ENCODE data around the gene COG5. TPM values are rescaled to one million over a fixed set of nuclear protein-coding genes. Genes with fewer than 3 reads are reported as not detected.

COG5 gene
- total and polyA plus RNA-seq, 8 donors = 4.1 to 34.7 (median 26.5) TPM

- no peak for TF ChIP-seq CTCF (IDR thresholded peaks at IDR 0.05)
- no peak for DNase-seq
- no peak for ATAC-seq
- FAIRE-seq = no peak
- 84 to 93% methylated on average over 1 of the region's 1 CpG for WGBS, 2 donors
- Histone ChIP-seq H3K4me3 (no peak overlapping the region), H3K9me3 (no peaks in the 10 kb centered on the region), H3K27me3 (no peaks in the 10 kb centered on the region), H3K36me3 (no peaks in the 10 kb centered on the region), H3K4me1 (no peaks in the 10 kb centered on the region), H3K27ac (no peak overlapping the region)
- intact Hi-C loops (cut with DNase I) = no loop called here
Measured at GRCh38 chr7:107372298-107372697, 191.4 kb downstream of the COG5 start.

DNA sequence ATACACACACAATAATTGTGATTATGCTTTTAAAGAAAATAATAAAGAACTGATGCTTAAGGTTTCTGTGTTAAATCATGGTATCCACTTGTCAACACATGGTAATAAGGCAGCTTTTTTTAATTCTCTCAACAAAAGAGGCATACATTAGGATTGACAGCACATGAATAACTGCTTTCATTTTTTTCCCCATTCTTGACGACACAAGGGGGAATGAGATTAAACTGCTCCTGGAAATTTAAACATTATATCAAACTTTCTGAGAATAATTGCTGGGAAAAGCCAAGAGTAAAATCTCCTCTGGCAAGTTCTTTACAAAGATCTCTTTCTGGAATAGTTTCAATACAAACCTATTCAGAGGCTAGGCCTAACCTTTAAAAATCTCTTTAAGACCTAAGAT, 192.9 kb downstream of the COG5 start:
- Histone ChIP-seq H3K27me3 (no peaks in the 10 kb centered on the region), H3K27ac (no peak overlapping the region), H3K4me3 (no peak overlapping the region), H3K36me3 (no peaks in the 10 kb centered on the region), H3K9me3 (no peaks in the 10 kb centered on the region), H3K4me1 (no peaks in the 10 kb centered on the region)
- ATAC-seq (no peak), DNase-seq (no peak), FAIRE-seq (no peak)
- WGBS, 2 donors = 52 to 69% methylated on average over 1 of the region's 1 CpG
- intact Hi-C loops (cut with DNase I) = no loop called here
- no peak for TF ChIP-seq CTCF (IDR thresholded peaks at IDR 0.05)

DNA sequence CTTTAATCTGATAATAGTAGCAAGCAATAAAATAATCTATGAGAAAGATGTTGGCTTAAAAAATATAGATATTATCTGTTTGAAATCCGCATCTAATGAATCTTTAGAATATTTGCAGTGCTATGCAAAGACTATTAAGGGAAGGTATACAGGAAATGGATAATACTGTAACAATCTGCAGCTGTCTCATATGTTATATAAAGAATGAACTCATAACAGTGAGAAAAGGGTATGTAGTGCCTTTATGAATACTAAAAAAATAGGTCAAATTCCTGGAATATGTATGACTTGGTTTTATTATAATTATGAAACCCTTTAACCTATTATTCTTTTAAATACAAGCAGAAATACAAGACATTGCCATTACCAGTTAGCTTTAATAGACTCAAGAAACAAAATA, 198.9 kb downstream of the COG5 start:
- Histone ChIP-seq H3K27me3 (no peaks in the 10 kb centered on the region), H3K36me3 (peaks cover 6 to 9% (median 9%) of the 10 kb centered on the region in 3 donors), H3K4me3 (no peak overlapping the region), H3K27ac (no peak overlapping the region), H3K9me3 (no peaks in the 10 kb centered on the region), H3K4me1 (no peaks in the 10 kb centered on the region)
- TF ChIP-seq CTCF (IDR thresholded peaks at IDR 0.05) = no peak
- DNase-seq (no peak), ATAC-seq (no peak), FAIRE-seq (no peak)
- 89 to 91% methylated on average over 1 of the region's 1 CpG for WGBS, 2 donors
- intact Hi-C loops (cut with DNase I) = no loop called here

DNA sequence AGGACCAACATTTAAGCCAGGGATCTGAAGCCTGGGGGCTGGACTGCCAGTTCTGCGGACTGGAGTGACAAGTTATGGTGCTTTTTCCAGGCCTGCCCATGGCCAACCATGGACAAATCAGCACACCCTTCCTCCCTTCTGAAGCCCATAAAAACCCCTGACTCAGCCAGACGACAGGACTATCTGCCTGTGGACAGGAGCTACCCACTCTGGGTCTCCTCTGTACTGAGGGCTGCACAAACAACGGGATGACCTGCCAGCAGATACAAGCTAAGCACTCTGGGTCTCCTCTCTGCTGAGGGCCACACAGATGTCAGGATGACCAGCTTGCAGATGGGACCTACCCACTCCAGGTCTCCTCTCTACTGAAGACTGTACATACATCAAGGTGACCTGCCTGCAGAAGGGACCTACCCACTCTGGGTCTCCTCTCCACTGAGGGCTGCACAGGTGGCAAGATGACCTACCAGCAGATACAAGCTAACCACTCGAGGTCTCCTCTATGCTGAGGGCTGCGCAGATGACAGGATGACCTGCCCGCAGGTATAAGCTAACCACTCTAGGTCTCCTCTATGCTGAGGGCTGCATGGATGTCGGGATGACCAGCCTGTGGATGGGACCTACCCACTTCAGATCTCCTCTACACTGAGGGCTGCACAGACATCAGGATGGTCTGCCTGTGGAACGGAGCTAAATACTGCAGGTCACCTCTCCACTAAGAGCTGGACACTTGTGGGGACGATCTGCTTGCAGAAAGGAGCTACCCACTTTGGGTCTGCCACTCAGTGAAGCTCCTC, 204.0 kb downstream of the COG5 start:
- FAIRE-seq (no peak), ATAC-seq (no peak), DNase-seq (peak in 1 of 6 donors; percentile 18)
- Histone ChIP-seq H3K27ac (no peak overlapping the region), H3K4me3 (no peak overlapping the region), H3K36me3 (peaks cover 6 to 15% (median 9%) of the 10 kb centered on the region in 3 donors), H3K4me1 (no peaks in the 10 kb centered on the region), H3K27me3 (no peaks in the 10 kb centered on the region), H3K9me3 (no peaks in the 10 kb centered on the region)
- intact Hi-C loops (cut with DNase I) = no loop called here
- no peak for TF ChIP-seq CTCF (IDR thresholded peaks at IDR 0.05)
- 87 to 99% methylated on average over 9 of the region's 9 CpGs for WGBS, 2 donors

DNA sequence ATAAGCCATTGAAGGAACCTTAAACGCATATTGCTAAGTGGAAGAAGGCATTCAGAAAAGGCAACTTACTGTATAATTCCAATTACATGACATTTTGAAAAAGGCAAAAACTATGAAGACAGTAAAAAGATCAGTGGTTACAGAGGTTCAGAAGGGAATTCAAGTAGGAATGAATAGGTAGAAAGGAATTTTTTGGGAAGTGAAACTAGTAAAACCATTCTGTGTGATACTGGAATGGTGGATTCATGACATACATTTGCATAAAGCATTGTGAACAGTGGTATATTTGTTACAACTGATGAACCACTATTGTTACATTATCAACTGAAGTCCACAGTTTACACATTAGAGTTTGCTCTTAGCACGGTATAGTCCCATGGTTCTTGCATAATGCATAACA, 208.1 kb downstream of the COG5 start:
- no peak for TF ChIP-seq CTCF (IDR thresholded peaks at IDR 0.05)
- H3K27me3 ChIP-seq = no peaks in the 10 kb centered on the region
- H3K27ac ChIP-seq = no peak overlapping the region
- 94 to 98% methylated on average over 2 of the region's 2 CpGs for WGBS, 2 donors
- no peak for DNase-seq
- no peaks in the 10 kb centered on the region for H3K9me3 ChIP-seq
- FAIRE-seq = no peak
- ATAC-seq = no peak
- H3K36me3 ChIP-seq = peaks cover 0 to 14% (median 5%) of the 10 kb centered on the region in 3 donors
- intact Hi-C loops (cut with DNase I) = no loop called here
- no peak overlapping the region for H3K4me3 ChIP-seq
- H3K4me1 ChIP-seq = no peaks in the 10 kb centered on the region
